Measurements from ENCODE around the gene NOP53. TPM values are rescaled to one million over a fixed set of nuclear protein-coding genes. Genes with fewer than 3 reads are reported as not detected.
"Not testable (repeated sequence)": the region's sequence is repeated elsewhere in the genome, so short reads cannot be mapped to it uniquely, and the experiment has no call there.

NOP53 gene
- total and polyA plus RNA-seq, 2 donors (not counting 3 experiments of a cell fraction or from before 2014, with no cell fraction given): 119 to 150 TPM

GRCh38 chr19:47802521-47803043, 57.2 kb downstream of the NOP53 start:
- Histone ChIP-seq H3K4me2 (ENCODE audit: insufficient read depth, low read length) (no peak overlapping the region), H3K27me3 (ENCODE audit: control insufficient read depth in 2 of 2, insufficient read depth in 2 of 2, low read length in 2 of 2) (no peaks in the 10 kb centered on the region), H3K9ac (replicated peaks; ENCODE audit: extremely low read depth, insufficient read depth, low read length) (no peak overlapping the region), H3K9me3 (replicated peaks; ENCODE audit: control insufficient read depth, insufficient read depth, low read length) (no peaks in the 10 kb centered on the region), H3K4me1 (ENCODE audit: control insufficient read depth, extremely low read depth, insufficient read depth, low read length) (no peaks in the 10 kb centered on the region), H3K9me1 (replicated peaks; ENCODE audit: control insufficient read depth, extremely low read depth, insufficient read depth, low read length) (no peaks in the 10 kb centered on the region), H3K79me2 (ENCODE audit: control insufficient read depth, insufficient read depth, low read length) (no peaks in the 10 kb centered on the region), H4K20me1 (replicated peaks; ENCODE audit: control insufficient read depth, extremely low read depth, insufficient read depth, low read length) (no peaks in the 10 kb centered on the region), H3K36me3 (ENCODE audit: control insufficient read depth in 2 of 2, extremely low read depth in 1 of 2, insufficient read depth in 2 of 2, low read length in 2 of 2) (no peaks in the 10 kb centered on the region), H3K27ac (ENCODE audit: insufficient read depth, low read depth, low read length) (no peak overlapping the region), H3K4me3 (replicated peaks in 1 of 3; ENCODE audit: insufficient read depth in 1 of 3, low read depth in 1 of 3, low read length in 3 of 3) (no peak overlapping the region), H2AFZ (ENCODE audit: low read depth, low read length) (no peak overlapping the region)
- dilution Hi-C loops (cut with MboI; ENCODE audit: extremely low pct_ligation_motif_present, low sequenced_read_pairs): no loop called here
- TF ChIP-seq, protein P1, sequence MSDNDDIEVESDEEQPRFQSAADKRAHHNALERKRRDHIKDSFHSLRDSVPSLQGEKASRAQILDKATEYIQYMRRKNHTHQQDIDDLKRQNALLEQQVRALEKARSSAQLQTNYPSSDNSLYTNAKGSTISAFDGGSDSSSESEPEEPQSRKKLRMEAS (IDR thresholded peaks at IDR 0.05; ENCODE audit: insufficient read depth, insufficient read length): no peak
- TF ChIP-seq FOS (IDR thresholded peaks at IDR 0.05; ENCODE audit: borderline replicate concordance, insufficient read depth, low read length) (no peak), JUN (IDR thresholded peaks at IDR 0.05; ENCODE audit: borderline replicate concordance, insufficient read depth, insufficient read length, low read depth) (no peak), EZH2 (IDR thresholded peaks at IDR 0.05; ENCODE audit: borderline replicate concordance, low read depth, low read length, severe bottlenecking) (no peak), MYC (IDR thresholded peaks at IDR 0.05; ENCODE audit: low read depth, low read length) (no peak), GATA2 (IDR thresholded peaks at IDR 0.05; ENCODE audit: insufficient read depth, insufficient read length, low read depth, low read length) (no peak), POLR2A (IDR thresholded peaks at IDR 0.05; ENCODE audit: low read depth, low read length) (no peak), POLR2AphosphoS5 (IDR thresholded peaks at IDR 0.05; ENCODE audit: insufficient read depth, low read depth, low read length) (no peak), CTCF (IDR thresholded peaks at IDR 0.05; ENCODE audit: extremely low read depth in 1 of 2, insufficient read depth in 1 of 2, low read depth in 1 of 2, low read length in 2 of 2) (no peak)
- DNase-seq (ENCODE audit: low read depth, low spot score) (no peak), FAIRE-seq (no peak)
- BruUV-seq (replicated peaks): no TSS peak
- CTCF ChIA-PET: no interaction called here
- POLR2A ChIA-PET: no interaction called here
- intact Hi-C loops (cut with micrococcal nuclease): no loop called here

GRCh38 chr19:47803148-47803547, 57.8 kb downstream of the NOP53 start:
- H4K20me1 ChIP-seq (replicated peaks; ENCODE audit: control insufficient read depth, extremely low read depth, insufficient read depth, low read length); BruUV-seq (replicated peaks); H3K27me3 ChIP-seq (ENCODE audit: control insufficient read depth in 2 of 2, insufficient read depth in 2 of 2, low read length in 2 of 2); H3K9ac ChIP-seq (replicated peaks; ENCODE audit: extremely low read depth, insufficient read depth, low read length); dilution Hi-C loops (cut with MboI; ENCODE audit: extremely low pct_ligation_motif_present, low sequenced_read_pairs); H2AFZ ChIP-seq (ENCODE audit: low read depth, low read length); DNase-seq (ENCODE audit: low read depth, low spot score); FAIRE-seq; H3K4me1 ChIP-seq (ENCODE audit: control insufficient read depth, extremely low read depth, insufficient read depth, low read length); H3K4me3 ChIP-seq (replicated peaks in 1 of 3; ENCODE audit: insufficient read depth in 1 of 3, low read depth in 1 of 3, low read length in 3 of 3); H3K9me3 ChIP-seq (replicated peaks; ENCODE audit: control insufficient read depth, insufficient read depth, low read length); H3K4me2 ChIP-seq (ENCODE audit: insufficient read depth, low read length); H3K79me2 ChIP-seq (ENCODE audit: control insufficient read depth, insufficient read depth, low read length); intact Hi-C loops (cut with micrococcal nuclease); H3K36me3 ChIP-seq (ENCODE audit: control insufficient read depth in 2 of 2, extremely low read depth in 1 of 2, insufficient read depth in 2 of 2, low read length in 2 of 2); H3K27ac ChIP-seq (ENCODE audit: insufficient read depth, low read depth, low read length); H3K9me1 ChIP-seq (replicated peaks; ENCODE audit: control insufficient read depth, extremely low read depth, insufficient read depth, low read length); POLR2A ChIA-PET; CTCF ChIA-PET: not testable (repeated sequence)

DNA sequence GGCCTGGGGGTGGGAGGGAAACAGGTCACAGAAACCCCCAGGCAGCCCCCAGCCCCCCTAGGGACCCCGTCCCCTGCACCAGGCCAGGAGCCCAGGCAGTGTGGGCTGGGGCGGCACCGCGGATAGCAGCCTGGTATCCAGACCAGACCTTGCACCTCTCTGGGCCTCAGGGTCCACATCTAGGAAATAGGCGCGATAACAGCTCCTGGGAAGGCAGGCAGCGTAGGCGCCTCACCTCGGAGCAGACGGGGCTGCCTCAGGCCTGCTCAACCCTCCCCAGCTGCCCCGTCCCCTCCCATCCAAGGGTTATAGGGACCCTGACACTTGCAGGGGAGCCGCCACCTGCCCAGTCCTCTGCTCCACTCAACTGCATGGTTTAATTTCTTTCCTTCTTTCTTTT, 58.3 kb downstream of the NOP53 start:
- DNase-seq (ENCODE audit: low read depth, low spot score); H3K27me3 ChIP-seq (ENCODE audit: control insufficient read depth in 2 of 2, insufficient read depth in 2 of 2, low read length in 2 of 2); H4K20me1 ChIP-seq (replicated peaks; ENCODE audit: control insufficient read depth, extremely low read depth, insufficient read depth, low read length); H3K9ac ChIP-seq (replicated peaks; ENCODE audit: extremely low read depth, insufficient read depth, low read length); H3K27ac ChIP-seq (ENCODE audit: insufficient read depth, low read depth, low read length); H3K4me2 ChIP-seq (ENCODE audit: insufficient read depth, low read length); H3K4me1 ChIP-seq (ENCODE audit: control insufficient read depth, extremely low read depth, insufficient read depth, low read length); H3K9me3 ChIP-seq (replicated peaks; ENCODE audit: control insufficient read depth, insufficient read depth, low read length); dilution Hi-C loops (cut with MboI; ENCODE audit: extremely low pct_ligation_motif_present, low sequenced_read_pairs); FAIRE-seq; CTCF ChIA-PET; H3K9me1 ChIP-seq (replicated peaks; ENCODE audit: control insufficient read depth, extremely low read depth, insufficient read depth, low read length); H3K36me3 ChIP-seq (ENCODE audit: control insufficient read depth in 2 of 2, extremely low read depth in 1 of 2, insufficient read depth in 2 of 2, low read length in 2 of 2); H2AFZ ChIP-seq (ENCODE audit: low read depth, low read length); H3K4me3 ChIP-seq (replicated peaks in 1 of 3; ENCODE audit: insufficient read depth in 1 of 3, low read depth in 1 of 3, low read length in 3 of 3); intact Hi-C loops (cut with micrococcal nuclease); POLR2A ChIA-PET; H3K79me2 ChIP-seq (ENCODE audit: control insufficient read depth, insufficient read depth, low read length); BruUV-seq (replicated peaks): not testable (repeated sequence)

Measured in endothelial cell of umbilical vein (primary cell).